ENCODE results near the gene RASSF8.
A peak's percentile ranks its signal among the peaks of the same experiment; 100 is the strongest.

RASSF8 gene

GRCh38 chr12:25958428-25959070 is at the start of gene RASSF8:
TSS of gene RASSF8 (plus strand) at chr12:25958682. CDS start at chr12:26055344, 96,662 bp downstream.
- peak in 9 of 10 donors; percentile 52 to 95 (median 66) for DNase-seq
- intact Hi-C loops (cut with DNase I): no loop called here

- DNase-seq: no peak
- intact Hi-C loops (cut with DNase I): no loop called here
These were observed 43.9 kb upstream of the RASSF8 start for GRCh38 chr12:25914551-25914950.

- intact Hi-C loops (cut with DNase I): no loop called here
- no peak for DNase-seq
These were observed 33.9 kb upstream of the RASSF8 start for GRCh38 chr12:25924491-25925001.

- intact Hi-C loops (cut with DNase I): no loop called here
- no peak for DNase-seq
These were observed 33.4 kb upstream of the RASSF8 start for GRCh38 chr12:25925064-25925463.

GRCh38 chr12:25926536-25926935 is 31.9 kb upstream of the RASSF8 start:
- intact Hi-C loops (cut with DNase I): no loop called here

GRCh38 chr12:25929142-25929541 is 29.3 kb upstream of the RASSF8 start:
- intact Hi-C loops (cut with DNase I): no loop called here
- DNase-seq: no peak

More at GRCh38 chr12:25926536-25926935, 31.9 kb upstream of the RASSF8 start:
- DNase-seq: no peak

- no peak for DNase-seq
- intact Hi-C loops (cut with DNase I): no loop called here
These were observed 25.5 kb upstream of the RASSF8 start for GRCh38 chr12:25932971-25933370.

GRCh38 chr12:25934456-25934855 is 24.0 kb upstream of the RASSF8 start:
- intact Hi-C loops (cut with DNase I): no loop called here
- no peak for DNase-seq

GRCh38 chr12:25935355-25936144 is 22.9 kb upstream of the RASSF8 start:
- intact Hi-C loops (cut with DNase I): no loop called here
- no peak for DNase-seq

- no peak for DNase-seq
- intact Hi-C loops (cut with DNase I): no loop called here
These were observed 21.4 kb upstream of the RASSF8 start for GRCh38 chr12:25937096-25937495.

- intact Hi-C loops (cut with DNase I): no loop called here
- DNase-seq: no peak
These were observed 19.9 kb upstream of the RASSF8 start for GRCh38 chr12:25938581-25938980.

- DNase-seq: no peak
- intact Hi-C loops (cut with DNase I): no loop called here
These were observed 18.9 kb upstream of the RASSF8 start for GRCh38 chr12:25939606-25940005.

- intact Hi-C loops (cut with DNase I): no loop called here
These were observed 17.6 kb upstream of the RASSF8 start for GRCh38 chr12:25940886-25941285.

GRCh38 chr12:25942709-25943108 is 15.8 kb upstream of the RASSF8 start:
- intact Hi-C loops (cut with DNase I): no loop called here
- DNase-seq: no peak

More at GRCh38 chr12:25940886-25941285, 17.6 kb upstream of the RASSF8 start:
- DNase-seq: no peak

GRCh38 chr12:25943940-25944339 is 14.5 kb upstream of the RASSF8 start:
- no peak for DNase-seq

GRCh38 chr12:25949343-25949742 is 9.1 kb upstream of the RASSF8 start:
- DNase-seq: no peak
- intact Hi-C loops (cut with DNase I): no loop called here

More at GRCh38 chr12:25943940-25944339, 14.5 kb upstream of the RASSF8 start:
- intact Hi-C loops (cut with DNase I): no loop called here

- DNase-seq: no peak
These were observed 8.0 kb upstream of the RASSF8 start for GRCh38 chr12:25950329-25951115.

GRCh38 chr12:25957793-25958427 is 572 bp upstream of the RASSF8 start:
- intact Hi-C loops (cut with DNase I): no loop called here
- DNase-seq: peak in 3 of 10 donors; percentile 39 to 86 (median 61)

More at GRCh38 chr12:25950329-25951115, 8.0 kb upstream of the RASSF8 start:
- intact Hi-C loops (cut with DNase I): no loop called here

GRCh38 chr12:25959071-25959961 is 834 bp downstream of the RASSF8 start:
- peak in 9 of 10 donors; percentile 11 to 87 (median 41) for DNase-seq
- intact Hi-C loops (cut with DNase I): no loop called here
